Measurements from ENCODE around the gene WDCP. TPM values are rescaled to one million over a fixed set of nuclear protein-coding genes. Genes with fewer than 3 reads are reported as not detected.

Gene WDCP
- total RNA-seq, 2 donors from 2014 or later: 2.6 to 3.9 TPM

- Histone ChIP-seq H3K4me3 (no peak overlapping the region), H3K36me3 (replicated peaks in 1 of 2; ENCODE audit: insufficient read depth in 1 of 2, low read depth in 2 of 2) (no peaks in the 10 kb centered on the region), H3K4me1 (no peaks in the 10 kb centered on the region), H3K27me3 (no peaks in the 10 kb centered on the region), H3K27ac (no peak overlapping the region), H3K9me3 (no peaks in the 10 kb centered on the region)
- ATAC-seq: no peak
- DNase-seq: no peak
- TF ChIP-seq, protein P1, sequence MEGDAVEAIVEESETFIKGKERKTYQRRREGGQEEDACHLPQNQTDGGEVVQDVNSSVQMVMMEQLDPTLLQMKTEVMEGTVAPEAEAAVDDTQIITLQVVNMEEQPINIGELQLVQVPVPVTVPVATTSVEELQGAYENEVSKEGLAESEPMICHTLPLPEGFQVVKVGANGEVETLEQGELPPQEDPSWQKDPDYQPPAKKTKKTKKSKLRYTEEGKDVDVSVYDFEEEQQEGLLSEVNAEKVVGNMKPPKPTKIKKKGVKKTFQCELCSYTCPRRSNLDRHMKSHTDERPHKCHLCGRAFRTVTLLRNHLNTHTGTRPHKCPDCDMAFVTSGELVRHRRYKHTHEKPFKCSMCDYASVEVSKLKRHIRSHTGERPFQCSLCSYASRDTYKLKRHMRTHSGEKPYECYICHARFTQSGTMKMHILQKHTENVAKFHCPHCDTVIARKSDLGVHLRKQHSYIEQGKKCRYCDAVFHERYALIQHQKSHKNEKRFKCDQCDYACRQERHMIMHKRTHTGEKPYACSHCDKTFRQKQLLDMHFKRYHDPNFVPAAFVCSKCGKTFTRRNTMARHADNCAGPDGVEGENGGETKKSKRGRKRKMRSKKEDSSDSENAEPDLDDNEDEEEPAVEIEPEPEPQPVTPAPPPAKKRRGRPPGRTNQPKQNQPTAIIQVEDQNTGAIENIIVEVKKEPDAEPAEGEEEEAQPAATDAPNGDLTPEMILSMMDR (IDR thresholded peaks at IDR 0.05): no peak
- TF ChIP-seq POLR2A (IDR thresholded peaks at IDR 0.05): no peak
- WGBS, 2 donors: 95 to 98% methylated on average over 4 of the region's 4 CpGs
- intact Hi-C loops (cut with DNase I): no loop called here
Observed at GRCh38 chr2:24040511-24040910, 6.7 kb downstream of the WDCP start.

GRCh38 chr2:24038786-24039499, 8.2 kb downstream of the WDCP start:
- TF ChIP-seq, protein P1 (IDR thresholded peaks at IDR 0.05): no peak
- no peak for TF ChIP-seq POLR2A (IDR thresholded peaks at IDR 0.05)
- no peak overlapping the region for H3K4me3 ChIP-seq
- H3K36me3 ChIP-seq (replicated peaks in 1 of 2; ENCODE audit: insufficient read depth in 1 of 2, low read depth in 2 of 2): no peaks in the 10 kb centered on the region
- no peaks in the 10 kb centered on the region for H3K4me1 ChIP-seq
- 90 to 92% methylated on average over 8 to 9 of the region's 9 CpGs for WGBS, 2 donors
- ATAC-seq (no peak), DNase-seq (no peak)
- H3K27ac ChIP-seq: no peak overlapping the region
- H3K27me3 ChIP-seq: no peaks in the 10 kb centered on the region
- no peaks in the 10 kb centered on the region for H3K9me3 ChIP-seq
- intact Hi-C loops (cut with DNase I): no loop called here

DNA sequence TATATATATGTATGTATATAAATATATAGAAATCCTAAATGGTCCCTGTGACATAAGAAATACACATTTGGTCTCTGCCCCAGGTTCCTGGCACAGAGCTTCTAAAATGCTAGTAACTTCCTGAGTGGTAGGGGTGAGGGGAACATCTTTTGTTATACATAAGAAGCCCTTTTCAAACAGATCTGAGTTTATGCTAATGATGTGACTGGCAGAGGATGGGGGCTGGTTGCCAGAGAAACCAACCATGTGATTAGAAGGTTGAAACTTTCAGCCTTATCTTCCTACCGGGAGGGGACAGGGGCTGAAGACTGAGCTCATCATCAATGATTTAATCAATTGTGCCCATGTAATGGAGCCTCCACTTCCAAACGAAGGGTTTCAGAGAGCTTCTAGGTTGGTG, 21.0 kb downstream of the WDCP start:
- intact Hi-C loops (cut with DNase I): no loop called here
- Histone ChIP-seq H3K36me3 (replicated peaks in 1 of 2; ENCODE audit: insufficient read depth in 1 of 2, low read depth in 2 of 2) (peaks cover 0 to 4% of the 10 kb centered on the region in 2 donors), H3K27me3 (no peaks in the 10 kb centered on the region), H3K27ac (no peak overlapping the region), H3K9me3 (no peaks in the 10 kb centered on the region), H3K4me3 (no peak overlapping the region), H3K4me1 (no peaks in the 10 kb centered on the region)
- WGBS, 2 donors: 64% methylated on average over 2 of the region's 2 CpGs
- no peak for DNase-seq
- no peak for ATAC-seq
- TF ChIP-seq, protein P1 (IDR thresholded peaks at IDR 0.05): no peak
- no peak for TF ChIP-seq POLR2A (IDR thresholded peaks at IDR 0.05)

GRCh38 chr2:24024996-24025663, 22.1 kb downstream of the WDCP start:
- ATAC-seq: no peak
- no peaks in the 10 kb centered on the region for H3K9me3 ChIP-seq

More at GRCh38 chr2:24024996-24025663, 22.1 kb downstream of the WDCP start:
- Histone ChIP-seq H3K36me3 (replicated peaks in 1 of 2; ENCODE audit: insufficient read depth in 1 of 2, low read depth in 2 of 2) (no peaks in the 10 kb centered on the region), H3K27ac (no peak overlapping the region), H3K4me1 (no peaks in the 10 kb centered on the region), H3K4me3 (no peak overlapping the region), H3K27me3 (no peaks in the 10 kb centered on the region)
- WGBS, 2 donors: 80 to 88% methylated on average over 7 to 17 of the region's 17 CpGs
- TF ChIP-seq POLR2A (IDR thresholded peaks at IDR 0.05): no peak
- TF ChIP-seq, protein P1 (IDR thresholded peaks at IDR 0.05): no peak
- DNase-seq: no peak
- intact Hi-C loops (cut with DNase I): no loop called here

All from body of pancreas (tissue), 4 donors.